KMS-11 (cell line): ENCODE results near the gene RTN4.

Experiments used
- H2AFZ ChIP-seq: fragments of 200-600 bp; sonication (generic); 2 replicates; pipeline ENCODE4 v1.6.1; 2016; ENCODE audit warnings: antibody characterized with exemption, mixed run types, low read depth
- H3K27ac ChIP-seq: fragments of 200-600 bp; sonication (generic); 2 replicates; pipeline ENCODE4 v1.6.1; 2016; ENCODE audit warnings: mild to moderate bottlenecking, mixed run types
- H3K27me3 ChIP-seq: fragments of 200-600 bp; sonication (generic); 2 replicates; pipeline ENCODE4 v1.6.1; 2017; ENCODE audit warnings: mild to moderate bottlenecking, low read depth, mixed run types, moderate library complexity; ENCODE audit not compliant: insufficient read depth
- H3K36me3 ChIP-seq: fragments of 200-600 bp; sonication (generic); 2 replicates; pipeline ENCODE4 v1.6.1; 2017; ENCODE audit warnings: mild to moderate bottlenecking, mixed run types; ENCODE audit not compliant: insufficient read depth
- H3K4me1 ChIP-seq: fragments of 200-600 bp; sonication (generic); 2 replicates; pipeline ENCODE4 v1.6.1; 2016; ENCODE audit warnings: mild to moderate bottlenecking, low read depth, mixed run types; ENCODE audit not compliant: poor library complexity, severe bottlenecking
- H3K4me2 ChIP-seq: fragments of 200-600 bp; sonication (generic); 2 replicates; pipeline ENCODE4 v1.7.0; 2016; ENCODE audit warnings: mild to moderate bottlenecking, mixed run types
- H3K4me3 ChIP-seq: fragments of 200-600 bp; sonication (generic); IDR thresholded peaks from 2 replicates; pipeline ENCODE4 v1.6.1; 2017; ENCODE audit warnings: low read depth, low read length, mixed read lengths; ENCODE audit not compliant: insufficient read depth
- H3K79me2 ChIP-seq: fragments of 200-600 bp; sonication (generic); 2 replicates; pipeline ENCODE4 v1.6.1; 2016; ENCODE audit warnings: low read depth, mixed run types; ENCODE audit not compliant: insufficient read depth
- H3K9ac ChIP-seq: fragments of 200-600 bp; sonication (generic); 2 replicates; pipeline ENCODE4 v1.6.1; 2016; ENCODE audit warnings: mild to moderate bottlenecking, mixed run types
- H4K20me1 ChIP-seq: fragments of 200-600 bp; sonication (generic); 2 replicates; pipeline ENCODE4 v1.6.1; 2016; ENCODE audit warnings: mild to moderate bottlenecking, mixed run types; ENCODE audit not compliant: insufficient read depth
- TF ChIP-seq, protein P1 (sequence below): fragments of 200-600 bp; sonication (generic); conservative IDR thresholded peaks from 2 replicates; pipeline ENCODE4 v1.6.1; 2017; ENCODE audit warnings: low read depth, mild to moderate bottlenecking, antibody characterized with exemption, low read length, moderate library complexity, mixed read lengths

The RTN4 gene

DNA sequence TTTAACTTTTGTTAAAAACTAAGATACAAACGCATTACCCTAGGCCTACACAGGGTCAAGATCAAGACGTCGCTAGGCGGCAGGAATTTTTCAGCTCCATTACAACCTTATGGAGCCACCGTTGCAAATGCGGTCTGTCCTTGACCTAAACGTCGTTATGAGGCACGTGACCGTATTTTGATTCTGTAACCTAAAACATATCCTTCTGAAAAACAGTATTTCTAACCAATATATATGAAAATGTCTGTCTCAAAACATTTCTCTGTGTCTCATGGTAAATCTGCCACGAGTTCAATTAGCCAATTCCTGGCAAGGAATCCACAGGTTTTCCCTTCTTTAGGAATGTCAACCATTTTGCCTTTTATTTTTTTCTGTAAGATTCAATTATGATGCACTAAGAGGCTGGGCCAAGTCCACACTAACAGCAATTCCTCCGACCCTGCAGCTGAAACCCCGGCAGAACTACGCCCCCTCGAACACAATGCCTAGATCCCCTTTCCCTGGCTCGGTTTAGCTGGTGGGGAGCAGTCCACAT, 1.7 kb downstream of the RTN4 start:
- Histone ChIP-seq H3K4me2 (peak overlapping the region; percentile 92), H3K4me1 (peaks cover 67% of the 10 kb centered on the region), H3K27me3 (no peaks in the 10 kb centered on the region), H3K9ac (peak overlapping the region; percentile 89), H3K27ac (peak overlapping the region; percentile 84), H3K4me3 (peak overlapping the region; percentile 92), H3K36me3 (no peaks in the 10 kb centered on the region), H2AFZ (peak overlapping the region; percentile 69; the same call in 1 of the 2 replicates), H3K79me2 (peaks cover 59% of the 10 kb centered on the region), H4K20me1 (peaks cover 37% of the 10 kb centered on the region)
- TF ChIP-seq, protein P1, sequence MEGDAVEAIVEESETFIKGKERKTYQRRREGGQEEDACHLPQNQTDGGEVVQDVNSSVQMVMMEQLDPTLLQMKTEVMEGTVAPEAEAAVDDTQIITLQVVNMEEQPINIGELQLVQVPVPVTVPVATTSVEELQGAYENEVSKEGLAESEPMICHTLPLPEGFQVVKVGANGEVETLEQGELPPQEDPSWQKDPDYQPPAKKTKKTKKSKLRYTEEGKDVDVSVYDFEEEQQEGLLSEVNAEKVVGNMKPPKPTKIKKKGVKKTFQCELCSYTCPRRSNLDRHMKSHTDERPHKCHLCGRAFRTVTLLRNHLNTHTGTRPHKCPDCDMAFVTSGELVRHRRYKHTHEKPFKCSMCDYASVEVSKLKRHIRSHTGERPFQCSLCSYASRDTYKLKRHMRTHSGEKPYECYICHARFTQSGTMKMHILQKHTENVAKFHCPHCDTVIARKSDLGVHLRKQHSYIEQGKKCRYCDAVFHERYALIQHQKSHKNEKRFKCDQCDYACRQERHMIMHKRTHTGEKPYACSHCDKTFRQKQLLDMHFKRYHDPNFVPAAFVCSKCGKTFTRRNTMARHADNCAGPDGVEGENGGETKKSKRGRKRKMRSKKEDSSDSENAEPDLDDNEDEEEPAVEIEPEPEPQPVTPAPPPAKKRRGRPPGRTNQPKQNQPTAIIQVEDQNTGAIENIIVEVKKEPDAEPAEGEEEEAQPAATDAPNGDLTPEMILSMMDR: no peak

DNA sequence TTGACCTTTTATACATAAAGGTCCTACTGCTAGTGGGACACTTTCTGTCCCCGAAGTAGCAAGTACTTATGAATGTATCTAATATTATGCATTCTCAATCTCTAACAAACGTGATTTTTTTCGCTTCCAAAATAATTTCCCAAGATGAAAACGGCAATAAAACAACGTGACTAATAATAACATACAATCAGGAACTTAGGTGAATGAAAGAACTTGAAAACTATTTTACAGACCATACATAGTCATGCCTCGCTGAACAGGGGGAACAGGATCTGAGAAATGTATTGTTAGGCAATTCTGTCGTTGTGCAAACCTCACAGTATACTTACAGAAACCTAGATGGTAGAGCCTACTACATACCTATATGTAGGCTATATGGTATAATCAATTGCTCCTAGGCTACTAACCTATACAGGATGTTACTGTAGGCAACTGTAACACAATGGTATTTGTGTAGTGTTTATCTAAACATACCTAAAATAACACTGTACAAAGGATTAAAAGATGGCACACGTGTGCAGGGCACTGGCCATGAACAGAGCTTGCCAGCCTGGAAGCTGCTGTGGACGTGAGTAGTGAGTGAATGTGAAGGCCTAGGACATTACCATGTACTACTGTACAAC, 2.5 kb downstream of the RTN4 start:
- H3K36me3 ChIP-seq: no peaks in the 10 kb centered on the region
- H3K27ac ChIP-seq: peak overlapping the region; percentile 84; the same call in 1 of the 2 replicates
- peak overlapping the region; percentile 89; the same call in 1 of the 2 replicates for H3K9ac ChIP-seq
- peaks cover 65% of the 10 kb centered on the region for H3K4me1 ChIP-seq
- H3K27me3 ChIP-seq: no peaks in the 10 kb centered on the region
- H3K79me2 ChIP-seq: peaks cover 67% of the 10 kb centered on the region
- peaks cover 44% of the 10 kb centered on the region for H4K20me1 ChIP-seq
- H3K4me2 ChIP-seq: peak overlapping the region; percentile 92
- TF ChIP-seq, protein P1: no peak
- no peak overlapping the region for H2AFZ ChIP-seq
- H3K4me3 ChIP-seq: no peak overlapping the region

DNA sequence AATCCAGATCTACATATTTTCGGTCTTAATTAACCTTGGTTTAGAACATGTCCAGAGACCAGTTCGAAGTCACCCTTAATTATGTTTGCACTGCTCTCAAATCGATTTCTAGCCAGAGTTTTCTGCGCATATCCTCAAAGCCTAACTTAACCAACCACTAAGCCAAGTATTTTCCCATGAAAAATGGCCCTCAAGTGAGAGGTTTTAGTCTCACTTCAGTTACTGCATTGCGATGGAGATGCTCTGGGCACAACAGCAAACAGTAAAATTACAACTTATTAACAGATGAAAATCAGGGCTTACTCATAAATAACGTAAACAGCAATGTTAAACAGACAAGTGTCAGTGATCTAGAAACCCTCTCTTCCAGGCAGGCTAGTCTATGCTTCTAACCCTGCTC, 4.5 kb downstream of the RTN4 start:
- Histone ChIP-seq H3K79me2 (peaks cover 87% of the 10 kb centered on the region), H3K4me3 (no peak overlapping the region), H2AFZ (no peak overlapping the region), H3K27ac (no peak overlapping the region), H3K27me3 (no peaks in the 10 kb centered on the region), H3K4me2 (peak overlapping the region; percentile 19; the same call in 1 of the 2 replicates), H3K36me3 (no peaks in the 10 kb centered on the region), H3K9ac (no peak overlapping the region), H3K4me1 (peaks cover 56% of the 10 kb centered on the region), H4K20me1 (peaks cover 64% of the 10 kb centered on the region)
- TF ChIP-seq, protein P1: no peak

DNA sequence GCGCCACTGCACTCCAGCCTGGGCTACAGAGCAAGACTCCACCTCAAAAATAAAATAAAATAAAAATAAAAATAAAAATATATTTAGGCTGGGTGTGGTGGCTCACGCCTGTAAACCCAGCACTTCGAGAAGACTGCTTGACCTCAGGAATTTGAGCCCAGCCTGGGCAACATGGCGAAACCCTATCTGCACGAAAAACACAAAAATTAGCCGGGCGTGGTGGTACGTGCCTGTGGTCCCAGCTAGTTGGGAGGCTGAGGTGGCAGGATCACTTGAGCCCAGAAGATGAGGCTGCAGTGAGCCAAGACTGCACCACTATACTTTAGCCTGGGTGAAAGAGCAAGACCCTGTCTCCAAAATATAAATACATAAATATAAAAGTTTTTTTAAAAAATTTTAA, 6.4 kb downstream of the RTN4 start:
- no peak overlapping the region for H2AFZ ChIP-seq
- TF ChIP-seq, protein P1: no peak
- H3K9ac ChIP-seq: no peak overlapping the region
- H3K27me3 ChIP-seq: no peaks in the 10 kb centered on the region
- no peaks in the 10 kb centered on the region for H3K36me3 ChIP-seq
- peaks cover 63% of the 10 kb centered on the region for H3K4me1 ChIP-seq
- peaks cover 100% of the 10 kb centered on the region for H3K79me2 ChIP-seq
- no peak overlapping the region for H3K27ac ChIP-seq
- H3K4me2 ChIP-seq: no peak overlapping the region
- peaks cover 64% of the 10 kb centered on the region for H4K20me1 ChIP-seq
- no peak overlapping the region for H3K4me3 ChIP-seq
